Heart left ventricle (tissue), 13 donors: Measurements from ENCODE around the gene CDCA4.

Source experiments
- POLR2A ChIP-seq, 2 donors: fragments of 450-650 bp; IDR thresholded peaks; one replicate each; pipeline ENCODE4 v1.6.1; 2017; ENCODE audit warnings: antibody characterized with exemption in 2 of 2, mild to moderate bottlenecking in 2 of 2, moderate library complexity in 2 of 2
- TF ChIP-seq, protein P1 (sequence below), 12 donors: fragments of 200-600 bp; sonication (generic) in 4 of 12; IDR thresholded peaks; one replicate each; pipeline versions ENCODE4 v1.5.0 to v1.8.0; 2018 to 2022; ENCODE audit warnings: antibody characterized with exemption in 12 of 12, mild to moderate bottlenecking in 5 of 12
- donor health status: ischemic (EF 13 %, LVEDD 7.1; RV severe dilation, severe dysfunction).
- donor health status: DM: no; HTN: yes; CAD: no.
- donor health status: DM: no; HTN: no; CAD: no.
- donor health status: ischemic (EF 25% LVEDD 6.9; RV normal size, moderate dysfunction).
- donor health status: ischemic (EF 25% LVEDD 5.7; RV mildly dilated, moderate dysfunction).
- donor health status: ischemic (EF 35%, LVEDD 5.7; RV mildly dilated, moderate dysfunction).
- donor health status: nonischemic (EF 11% LVEDD 7.7; RV severe dilation, severe dysfunction).
- donor health status: DM: yes; HTN: yes; CAD: no.
- donor health status: PGD.
- donor health status: ischemic (EF 29% LVEDD 5.4; RV normal size, mild dysfunction).
- donor health status: nonischemic (EF 23%, LVEDD 6.1; RV moderate dilation, normal function).

DNA sequence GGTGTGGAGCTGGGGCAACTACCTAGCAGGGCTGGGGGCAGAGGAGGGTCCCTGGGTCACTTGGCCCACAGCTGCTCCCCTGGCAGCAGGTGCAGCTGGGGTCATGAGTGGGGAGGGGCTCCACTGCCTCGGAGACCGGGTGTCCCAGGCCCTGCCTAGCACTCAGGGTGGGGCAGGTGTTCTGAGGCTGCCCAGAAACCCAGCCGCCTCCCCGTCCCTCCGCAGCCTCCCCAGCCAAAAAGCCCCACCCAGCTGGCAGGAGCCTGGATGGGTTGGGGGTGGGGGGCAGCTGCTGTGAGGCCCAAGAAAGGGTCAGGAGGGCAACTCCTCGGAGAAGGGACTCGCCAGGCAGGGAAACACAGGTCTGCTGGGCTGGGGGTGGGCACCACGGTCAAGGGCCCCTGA is 53.9 kb downstream of the CDCA4 start:
- no peak for TF ChIP-seq POLR2A (IDR thresholded peaks at IDR 0.05)
- TF ChIP-seq, protein P1, sequence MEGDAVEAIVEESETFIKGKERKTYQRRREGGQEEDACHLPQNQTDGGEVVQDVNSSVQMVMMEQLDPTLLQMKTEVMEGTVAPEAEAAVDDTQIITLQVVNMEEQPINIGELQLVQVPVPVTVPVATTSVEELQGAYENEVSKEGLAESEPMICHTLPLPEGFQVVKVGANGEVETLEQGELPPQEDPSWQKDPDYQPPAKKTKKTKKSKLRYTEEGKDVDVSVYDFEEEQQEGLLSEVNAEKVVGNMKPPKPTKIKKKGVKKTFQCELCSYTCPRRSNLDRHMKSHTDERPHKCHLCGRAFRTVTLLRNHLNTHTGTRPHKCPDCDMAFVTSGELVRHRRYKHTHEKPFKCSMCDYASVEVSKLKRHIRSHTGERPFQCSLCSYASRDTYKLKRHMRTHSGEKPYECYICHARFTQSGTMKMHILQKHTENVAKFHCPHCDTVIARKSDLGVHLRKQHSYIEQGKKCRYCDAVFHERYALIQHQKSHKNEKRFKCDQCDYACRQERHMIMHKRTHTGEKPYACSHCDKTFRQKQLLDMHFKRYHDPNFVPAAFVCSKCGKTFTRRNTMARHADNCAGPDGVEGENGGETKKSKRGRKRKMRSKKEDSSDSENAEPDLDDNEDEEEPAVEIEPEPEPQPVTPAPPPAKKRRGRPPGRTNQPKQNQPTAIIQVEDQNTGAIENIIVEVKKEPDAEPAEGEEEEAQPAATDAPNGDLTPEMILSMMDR (IDR thresholded peaks at IDR 0.05): no peak
